HG02610 (cell line): ENCODE data around the gene BCAR3.

Source experiments
- ATAC-seq: cut with Tn5 transposase; IDR thresholded peaks from one replicate; pipeline ENCODE4 v1.9.1; 2021; ENCODE audit warnings: mild to moderate bottlenecking, moderate library complexity; ENCODE audit not compliant: unreplicated experiment

The BCAR3 gene

DNA sequence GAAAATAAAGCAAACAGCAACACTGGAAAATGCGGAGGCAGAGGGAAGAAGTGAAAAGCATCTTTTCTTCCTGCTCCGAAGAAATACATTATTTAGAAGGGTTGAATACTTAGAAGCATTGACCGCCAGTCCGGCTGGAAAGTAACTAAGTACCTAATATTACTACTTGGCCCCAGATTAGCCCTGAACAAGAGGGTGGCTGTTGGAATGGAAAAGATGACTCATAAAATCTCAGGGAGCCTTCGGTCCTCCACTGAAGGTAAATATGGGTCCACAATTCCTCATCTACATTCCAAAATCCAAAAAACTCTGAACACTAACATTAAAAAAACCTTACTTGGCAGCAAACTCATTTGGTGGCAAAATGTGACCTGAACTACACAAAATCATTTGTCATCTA, 40.1 kb downstream of the BCAR3 start:
- no peak for ATAC-seq

DNA sequence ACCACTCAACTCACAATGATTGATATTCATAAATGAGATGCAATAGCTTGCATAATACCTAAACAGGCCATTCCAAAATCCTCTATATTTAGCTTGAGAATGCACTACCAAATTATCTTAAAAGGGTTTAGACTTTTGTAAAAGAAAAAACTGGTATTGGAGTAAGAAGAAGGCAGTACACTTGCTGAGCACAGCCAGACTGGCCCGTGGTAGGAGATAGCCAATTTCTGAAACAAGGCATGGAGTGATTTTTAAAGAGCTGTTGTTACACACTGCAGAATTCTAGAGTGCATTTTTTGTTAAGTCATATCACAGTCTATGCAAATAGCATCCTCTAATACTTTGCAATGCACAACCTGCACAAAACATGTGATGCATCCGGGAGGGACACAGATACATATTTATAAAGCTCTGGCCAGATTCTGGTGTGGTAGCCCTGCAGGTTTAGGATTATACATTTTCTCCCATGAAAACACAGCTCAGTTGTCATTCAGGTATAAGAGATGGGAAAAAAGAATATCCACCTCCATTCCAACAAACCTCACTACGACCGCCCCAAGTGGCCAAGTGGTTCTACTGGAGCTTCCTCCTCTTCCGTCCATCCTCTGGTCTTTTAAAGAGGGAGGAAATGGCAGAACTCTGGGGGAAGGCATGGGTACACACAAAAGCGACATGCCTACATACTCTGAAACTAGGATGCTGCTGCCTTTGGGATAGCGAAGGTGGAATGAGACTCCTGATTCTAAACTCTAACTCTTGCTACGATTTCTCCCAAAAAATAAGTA, 40.8 kb downstream of the BCAR3 start:
- ATAC-seq = no peak

DNA sequence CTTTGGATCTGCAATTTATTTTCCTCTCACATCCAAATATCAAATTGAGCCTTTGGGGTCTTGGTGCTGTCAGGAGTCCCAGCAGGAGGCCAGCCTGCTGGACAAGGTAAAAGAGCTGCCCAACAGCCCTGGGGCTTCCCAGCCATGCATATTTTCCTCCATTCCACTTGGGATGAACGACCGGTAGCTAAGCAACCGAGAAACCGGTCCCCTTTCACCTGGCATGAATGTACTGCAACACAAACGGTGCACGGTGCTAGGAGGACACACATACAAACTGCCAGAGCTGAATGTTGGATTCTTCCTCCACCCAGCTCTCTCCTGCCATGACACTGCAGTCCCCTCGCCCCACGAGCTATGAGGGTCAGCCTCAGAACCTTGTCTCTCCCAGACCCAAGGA, 42.7 kb downstream of the BCAR3 start:
- ATAC-seq = no peak

DNA sequence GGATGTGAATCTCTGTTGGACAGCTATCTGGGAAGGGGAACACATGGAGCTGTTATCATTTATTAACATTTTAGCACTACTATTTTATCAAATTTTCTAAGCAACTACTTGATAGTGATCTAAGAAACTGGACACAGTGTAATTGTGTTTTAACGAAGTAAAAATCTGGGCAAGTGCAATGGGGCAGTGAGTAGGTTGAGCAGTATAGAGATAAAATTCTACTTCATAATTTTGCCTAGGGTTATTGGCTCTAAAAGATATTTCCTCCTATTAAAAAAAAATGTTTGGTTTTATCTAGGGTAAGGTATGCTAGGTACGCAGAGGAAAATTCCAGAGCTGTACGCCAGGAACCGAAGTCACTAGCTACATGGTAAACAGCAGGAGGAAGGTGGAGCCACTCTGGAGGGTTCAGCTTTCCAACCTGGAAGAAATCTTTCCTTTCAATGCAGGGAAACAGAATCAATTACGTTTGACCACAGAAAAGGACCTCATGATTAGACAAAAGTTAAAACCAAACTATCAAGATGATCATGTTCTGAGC, 43.3 kb downstream of the BCAR3 start:
- no peak for ATAC-seq

DNA sequence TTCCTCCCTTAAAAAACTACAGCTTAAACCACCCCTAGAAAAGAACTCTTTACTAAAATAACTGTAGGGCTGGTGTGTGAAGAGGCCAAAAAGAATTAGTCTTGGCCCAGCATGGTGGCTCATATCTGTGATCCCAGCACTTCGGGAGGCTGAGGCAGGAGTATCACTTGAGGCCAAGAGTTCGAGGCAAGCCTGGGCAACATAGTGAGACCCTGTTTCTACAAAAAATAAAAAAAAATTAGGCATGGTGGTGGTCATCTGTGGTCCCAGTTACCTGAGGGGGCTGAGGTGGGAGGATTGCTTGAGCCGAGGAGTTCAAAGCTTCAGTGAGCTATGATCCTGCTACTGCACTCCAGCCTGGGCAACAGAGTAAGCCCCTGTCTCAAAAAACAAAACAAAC, 44.9 kb downstream of the BCAR3 start:
- ATAC-seq = no peak

DNA sequence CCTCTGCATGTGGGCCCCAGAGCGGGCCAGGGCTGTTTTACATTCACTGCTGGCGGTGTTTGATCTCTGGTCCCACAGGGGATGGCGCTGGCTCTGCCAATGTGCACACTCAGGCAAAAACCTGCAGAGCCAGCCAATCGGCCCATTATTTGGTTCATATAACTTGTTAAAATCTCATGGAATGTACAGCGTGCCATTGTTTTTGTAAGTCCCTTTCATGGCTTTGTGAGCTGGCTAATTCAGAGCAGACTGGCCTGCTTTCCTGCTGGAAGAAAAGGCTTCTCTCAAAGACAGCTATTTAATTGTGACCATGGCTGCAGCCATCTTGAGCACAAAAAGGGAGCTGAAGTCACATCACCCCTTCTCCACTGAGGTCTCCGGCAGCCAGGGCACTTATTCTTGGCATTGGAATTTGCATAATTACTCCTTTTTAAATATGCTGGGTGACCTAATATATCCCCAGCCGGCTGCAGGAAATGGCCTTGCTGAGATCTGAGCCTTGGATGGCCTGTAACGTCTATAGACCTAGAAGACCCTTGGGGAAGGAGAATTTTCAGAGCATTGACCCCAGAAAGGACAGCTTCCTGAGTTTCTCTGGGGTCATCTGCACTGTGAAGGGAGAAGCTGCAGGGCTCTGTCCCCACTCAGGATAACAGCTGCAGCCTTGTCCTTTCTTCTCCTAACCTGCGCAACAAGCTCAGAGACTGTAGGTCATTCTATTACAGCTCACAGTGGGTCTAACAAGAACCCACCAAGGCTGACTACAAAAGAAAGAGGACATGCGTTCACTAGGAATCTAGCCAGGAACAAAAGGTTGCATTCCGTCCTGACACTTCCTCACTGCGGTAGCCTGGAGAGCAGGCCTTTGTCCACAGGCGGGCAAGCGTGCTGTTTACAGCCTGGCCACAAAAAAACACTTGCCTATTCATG, 45.8 kb downstream of the BCAR3 start:
- ATAC-seq = no peak

DNA sequence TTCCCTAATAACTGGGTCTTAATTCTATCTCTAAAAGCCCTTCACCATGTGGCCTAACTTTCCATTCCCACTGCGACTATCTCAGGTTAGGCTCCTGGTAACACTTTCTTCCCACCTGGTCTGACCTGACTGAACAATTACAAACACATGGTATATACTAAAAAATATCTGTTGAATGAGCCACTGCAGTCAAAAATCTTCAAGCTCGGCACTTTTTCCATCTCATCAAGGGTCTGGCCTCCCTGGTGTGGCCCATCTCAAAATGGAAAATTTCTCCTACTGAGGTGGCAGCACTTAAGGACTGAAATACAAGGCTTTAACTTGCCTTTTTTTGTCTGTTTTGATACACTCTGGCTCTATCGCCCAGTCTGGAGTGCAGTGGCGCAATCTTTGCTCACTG, 48.3 kb downstream of the BCAR3 start:
- ATAC-seq = no peak

DNA sequence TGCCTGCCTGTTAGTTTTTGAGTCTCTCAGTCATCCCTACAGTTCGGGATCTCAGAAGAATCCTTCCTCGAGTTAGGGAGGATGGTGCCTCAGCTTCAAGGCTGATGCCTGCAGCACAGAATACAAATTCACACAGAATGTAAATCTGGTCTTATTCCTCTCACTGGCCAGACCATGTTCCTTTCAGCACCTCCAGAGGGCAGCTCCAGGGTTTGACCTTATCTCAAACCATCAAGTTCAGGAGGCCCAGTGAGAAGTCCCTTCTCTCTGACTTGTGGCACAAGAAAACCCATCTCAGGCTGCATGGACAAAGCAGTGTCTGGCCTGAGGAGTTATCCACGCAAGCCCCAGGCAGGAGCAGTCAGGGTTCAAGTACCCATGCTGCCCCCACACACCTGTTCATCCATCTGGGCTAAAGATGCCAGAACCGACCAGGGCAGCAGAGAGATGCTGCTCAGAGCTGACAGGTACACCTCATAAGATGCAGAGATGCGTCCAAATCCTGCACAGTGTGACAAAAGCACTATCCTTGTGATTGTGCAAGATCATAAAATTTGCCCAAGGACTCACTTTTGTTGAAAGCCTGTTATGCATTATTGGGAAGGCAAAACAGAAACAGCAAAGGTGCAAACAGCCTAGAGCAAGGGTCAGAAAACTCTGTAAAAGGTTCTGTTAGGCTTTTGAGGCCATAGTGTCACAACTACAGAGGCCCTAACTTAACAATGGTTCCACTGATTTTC, 49.8 kb downstream of the BCAR3 start:
- no peak for ATAC-seq

DNA sequence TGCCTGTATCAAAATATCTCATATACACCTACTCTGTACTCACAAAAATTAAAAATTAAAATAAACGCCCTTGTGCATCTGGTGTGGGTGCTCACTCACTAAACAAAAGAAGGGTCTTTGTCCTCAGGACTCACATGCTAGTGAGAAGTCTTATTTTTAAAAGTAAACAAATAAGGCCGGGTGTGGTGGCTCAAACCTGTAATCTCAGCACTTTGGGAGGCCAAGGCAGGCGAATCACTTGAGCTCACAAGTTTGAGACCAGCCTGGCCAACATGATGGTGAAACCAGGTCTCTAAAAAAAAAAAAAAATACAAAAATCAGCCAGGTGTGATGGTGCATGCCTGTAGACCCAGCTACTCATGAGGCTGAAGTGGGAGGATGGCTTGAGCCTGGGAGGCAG, 51.5 kb downstream of the BCAR3 start:
- no peak for ATAC-seq

DNA sequence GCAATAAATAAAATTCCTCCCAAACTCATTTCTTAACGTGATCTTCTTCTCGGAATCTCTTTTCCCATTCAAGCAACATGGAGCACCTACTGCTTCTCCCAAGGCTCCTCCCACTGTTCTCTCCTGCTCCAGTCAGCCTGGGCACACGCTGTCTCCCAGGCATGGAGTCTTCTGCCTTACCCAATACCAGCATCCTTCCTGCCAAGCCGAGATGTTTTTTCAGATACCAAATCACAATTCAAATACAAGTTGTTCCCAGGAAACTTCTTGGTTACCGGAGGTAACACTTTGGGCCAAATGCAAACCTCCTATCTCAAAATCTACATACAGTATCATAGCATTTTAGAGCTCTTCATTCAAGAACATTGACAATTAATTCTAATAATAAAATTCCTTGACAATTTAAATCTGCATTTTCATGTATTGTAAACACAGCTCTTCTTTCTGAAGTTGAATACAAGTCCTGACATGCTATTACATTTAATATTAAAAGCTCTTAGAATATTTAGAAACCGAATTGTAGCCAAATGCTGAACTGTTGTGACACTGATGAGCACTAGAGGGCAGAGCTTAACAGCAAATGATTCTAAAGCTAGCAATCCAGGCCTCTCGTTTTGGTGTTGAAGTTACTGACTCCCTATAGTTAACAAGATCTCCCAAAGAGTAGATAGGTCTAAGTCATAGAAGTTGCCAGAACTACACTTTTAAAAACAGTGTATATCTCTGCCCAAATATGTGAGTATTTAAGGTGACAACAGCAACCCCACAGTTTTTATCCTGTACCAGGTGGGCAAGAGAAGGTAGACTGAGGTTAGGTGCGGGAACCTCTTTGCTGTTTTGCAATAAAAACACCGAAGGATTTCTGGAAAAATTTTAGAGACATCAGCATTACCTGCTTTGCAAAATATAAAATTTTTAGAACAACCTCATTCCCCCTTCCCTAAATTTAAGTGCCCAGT, 52.3 kb downstream of the BCAR3 start:
- peak; percentile 51 for ATAC-seq

DNA sequence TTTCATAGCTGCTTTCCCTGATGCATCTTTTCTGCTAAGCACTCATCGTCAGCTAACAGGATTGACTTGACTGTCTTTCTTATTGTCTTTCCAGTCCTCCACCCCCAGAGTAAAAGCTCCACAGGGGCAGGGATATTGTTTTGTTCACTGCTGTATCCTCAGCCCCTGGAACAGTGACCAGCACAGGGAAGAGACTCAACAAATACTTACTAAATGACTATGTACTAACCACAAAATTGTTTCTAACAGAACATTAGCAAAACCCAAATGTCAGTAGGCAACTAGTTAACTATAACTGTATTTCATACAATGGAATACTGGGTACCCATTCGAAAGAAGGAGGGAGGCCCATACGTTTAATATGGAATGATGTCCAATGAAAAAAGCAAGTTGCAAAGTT, 53.0 kb downstream of the BCAR3 start:
- ATAC-seq = no peak

DNA sequence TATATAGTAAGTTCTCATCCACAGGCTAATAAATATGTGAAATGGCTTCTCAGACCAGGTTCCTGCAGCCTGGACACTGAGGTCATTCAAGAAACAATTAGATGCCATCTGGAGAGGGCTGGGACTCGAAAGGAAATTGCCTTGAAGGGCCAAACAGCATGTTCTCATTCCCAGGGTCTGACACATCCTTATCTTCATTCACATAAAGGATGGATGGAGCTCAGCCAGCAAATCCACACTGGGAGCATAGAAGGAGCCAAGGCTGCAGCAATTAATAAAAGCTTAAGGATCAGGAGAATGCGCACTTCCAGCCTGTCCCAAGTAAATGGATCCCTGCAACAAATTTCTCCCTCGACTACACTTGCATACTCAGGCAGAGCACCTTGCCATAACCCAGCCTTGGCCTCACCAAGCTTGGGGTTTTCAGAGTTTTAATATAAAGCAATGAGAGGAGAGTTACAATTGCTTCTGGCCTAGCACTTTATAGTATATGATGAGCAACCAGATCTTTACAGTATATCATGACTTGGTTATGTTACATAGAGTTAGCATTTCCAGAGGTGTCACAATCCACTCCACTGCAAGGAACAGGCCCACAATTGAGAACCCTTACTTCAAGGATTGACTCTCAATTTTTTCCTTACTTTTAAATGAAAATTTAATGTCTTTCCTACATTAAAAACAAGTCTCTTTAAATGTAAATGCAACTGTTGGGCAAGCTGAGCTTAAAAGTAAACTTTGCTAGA, 55.9 kb downstream of the BCAR3 start:
- no peak for ATAC-seq

DNA sequence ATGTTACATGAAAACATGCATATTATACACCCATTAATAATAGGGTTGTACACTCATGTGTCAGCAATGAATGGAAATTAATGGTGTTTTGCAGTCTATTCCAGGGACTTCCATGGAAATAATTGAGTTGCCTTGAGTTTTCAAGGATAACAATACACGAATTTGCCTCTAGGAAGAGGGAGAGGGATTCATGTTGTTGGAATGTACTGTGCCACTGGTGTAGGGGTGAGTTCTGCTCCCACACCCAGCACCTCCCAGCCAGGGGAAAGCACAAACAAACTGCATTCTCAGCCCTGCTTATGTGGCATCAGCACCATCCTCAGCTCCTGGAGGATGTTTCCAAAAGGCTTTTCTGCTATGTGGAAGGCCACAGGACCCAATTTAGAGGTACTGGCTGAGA, 57.8 kb downstream of the BCAR3 start:
- ATAC-seq = no peak

DNA sequence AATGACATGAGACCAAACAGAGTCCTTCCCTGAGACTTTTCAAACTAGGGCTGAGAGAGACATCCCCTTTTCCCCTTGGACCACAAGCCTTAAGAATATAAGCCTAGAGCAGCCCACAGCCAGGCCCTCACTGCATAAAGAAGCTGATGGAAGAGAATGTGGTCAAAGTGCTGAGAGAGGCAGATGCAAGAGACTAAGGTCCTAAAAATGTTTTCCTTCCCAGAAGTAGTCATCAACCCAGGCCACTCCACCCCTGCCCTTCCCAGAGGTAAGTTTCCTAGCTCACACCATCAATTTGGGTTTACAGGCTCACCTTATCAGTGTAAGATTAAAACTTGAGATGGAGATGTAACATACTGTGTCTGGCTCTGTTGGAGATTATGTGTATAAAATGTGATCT, 58.2 kb downstream of the BCAR3 start:
- ATAC-seq = no peak

DNA sequence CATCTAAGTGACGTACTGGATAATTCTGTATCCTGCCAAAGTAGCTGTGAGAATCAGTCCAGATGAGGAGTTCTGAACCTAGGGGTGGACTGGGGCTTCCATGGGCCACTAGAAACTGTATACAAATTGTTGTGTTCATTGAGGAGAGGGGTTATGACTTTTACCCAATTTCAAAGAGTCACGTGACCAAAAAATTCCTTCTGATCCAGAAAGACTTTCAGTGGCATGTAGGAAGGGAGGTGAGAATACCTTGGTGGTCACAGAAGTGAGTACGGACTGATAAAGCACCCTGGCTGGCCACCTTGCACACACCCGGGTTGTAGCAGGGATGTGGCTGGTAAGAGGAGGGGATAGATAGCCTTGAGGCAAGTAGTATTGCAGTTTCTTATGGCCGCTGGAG, 60.4 kb downstream of the BCAR3 start:
- ATAC-seq = no peak

DNA sequence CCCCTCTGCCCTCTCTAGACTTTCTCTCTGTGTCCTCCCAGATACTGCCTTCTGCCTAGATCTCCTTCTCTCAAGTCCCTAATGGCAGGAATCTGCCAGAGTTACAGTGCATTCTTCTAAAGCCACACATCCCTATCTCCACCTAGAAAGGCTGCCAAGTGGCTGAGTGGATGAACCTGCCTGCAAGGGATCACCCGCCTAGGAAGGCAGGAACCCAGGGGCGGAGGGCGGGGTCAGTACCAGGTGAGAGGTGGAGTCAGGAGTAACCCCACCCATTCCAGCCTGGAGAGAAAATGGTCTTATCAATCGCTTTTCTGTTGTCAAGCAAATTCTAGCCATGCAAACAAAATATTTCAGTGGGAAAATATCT, 60.8 kb downstream of the BCAR3 start:
- no peak for ATAC-seq

DNA sequence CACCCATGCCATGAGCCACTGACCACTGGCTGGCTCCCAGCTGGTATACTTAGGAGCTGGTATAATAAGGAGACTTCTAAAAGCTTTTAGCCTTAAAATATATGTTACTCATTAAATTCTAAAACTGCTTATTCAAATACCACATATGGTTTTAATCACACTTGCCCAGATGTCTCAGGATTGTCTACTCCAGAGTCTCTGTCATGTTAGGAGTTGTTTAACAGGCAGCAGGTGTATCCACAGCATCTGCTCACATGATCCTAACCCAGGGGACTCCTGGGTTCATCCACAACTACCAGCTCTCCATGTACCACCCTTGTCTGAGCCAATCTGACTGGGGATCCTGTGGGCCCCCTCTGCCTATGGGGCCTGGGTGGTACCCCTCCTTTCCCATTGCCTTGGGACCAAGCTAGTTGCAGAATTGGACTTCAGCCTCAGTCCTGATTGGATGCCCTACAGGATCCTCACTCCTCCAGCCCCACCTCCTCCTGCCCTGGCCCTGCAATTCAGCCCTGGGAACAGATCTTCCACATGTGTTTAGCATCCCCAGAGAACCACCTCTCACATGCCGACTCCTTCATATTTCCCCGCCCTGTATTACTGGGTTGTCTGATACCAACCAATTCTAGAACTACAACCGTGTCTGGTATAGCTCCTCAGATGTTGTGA, 61.3 kb downstream of the BCAR3 start:
- ATAC-seq = no peak

DNA sequence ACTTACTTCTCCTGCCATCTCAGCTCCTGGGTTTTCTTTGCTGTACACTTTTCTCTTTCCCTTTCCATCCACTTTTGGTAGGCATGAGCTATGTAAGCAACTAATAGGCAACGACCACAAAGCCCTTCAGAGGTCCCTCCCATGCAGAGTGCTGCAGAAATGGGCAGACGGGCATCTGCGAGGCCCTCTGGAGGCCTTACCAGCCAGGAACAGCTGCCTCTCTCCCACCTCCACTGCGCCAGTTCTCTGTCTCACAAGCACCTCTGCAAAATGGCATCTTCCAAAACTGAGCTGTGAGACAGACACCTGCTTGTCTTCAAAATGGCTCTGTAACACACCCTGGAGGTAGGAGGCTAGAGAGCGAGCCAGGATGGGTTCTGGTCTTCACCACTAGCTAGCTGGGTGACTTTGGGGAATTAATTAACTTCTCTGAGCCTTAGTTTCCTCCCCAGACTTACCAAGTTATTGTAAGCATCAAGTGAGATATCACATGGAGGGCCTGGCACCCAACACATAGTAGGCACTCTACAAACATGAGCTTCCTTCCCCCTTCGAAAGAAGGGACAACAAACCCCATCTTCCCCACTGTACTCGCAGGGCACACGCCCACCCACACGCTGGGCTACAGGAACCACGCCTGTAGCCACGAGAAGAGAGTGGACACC, 62.0 kb downstream of the BCAR3 start:
- no peak for ATAC-seq
